Testis (tissue), 2 donors: ENCODE measurements around the gene ATG16L1.

Experiments used
- POLR2A ChIP-seq: fragments of 450-650 bp; IDR thresholded peaks from one replicate; pipeline ENCODE4 v1.6.1; 2017; ENCODE audit warnings: antibody characterized with exemption, mild to moderate bottlenecking, moderate library complexity
- TF ChIP-seq, protein P1 (sequence below), 3 experiments: fragments of 450-650 bp in 2 of 3; fragments of 200-600 bp in 1 of 3; sonication (generic) in 1 of 3; IDR thresholded peaks; one replicate each; pipeline ENCODE4 v1.5.1; 2016 to 2019; ENCODE audit warnings: antibody characterized with exemption in 3 of 3, mild to moderate bottlenecking in 2 of 3, moderate library complexity in 1 of 3

DNA sequence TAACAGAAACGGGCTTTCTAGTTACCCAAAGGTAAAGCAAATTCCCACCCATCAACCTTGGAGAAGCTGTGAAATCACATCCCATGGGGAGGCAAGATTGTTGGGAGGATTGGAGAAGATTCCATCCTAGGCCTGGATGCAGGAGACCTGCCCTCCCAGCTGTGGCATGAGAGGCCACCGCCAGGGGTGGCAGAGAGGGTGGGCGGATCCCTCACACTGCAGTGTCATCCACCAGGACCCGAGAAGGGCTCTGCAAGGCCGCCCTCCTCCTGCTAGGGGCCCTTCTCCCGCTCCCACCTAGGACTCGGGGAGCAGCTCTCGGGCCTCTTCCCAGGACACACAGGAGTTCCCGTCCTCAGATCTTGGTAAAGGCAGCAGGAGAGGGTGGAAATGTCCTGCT, 15.5 kb upstream of the ATG16L1 start:
- TF ChIP-seq POLR2A: no peak
- TF ChIP-seq, protein P1, sequence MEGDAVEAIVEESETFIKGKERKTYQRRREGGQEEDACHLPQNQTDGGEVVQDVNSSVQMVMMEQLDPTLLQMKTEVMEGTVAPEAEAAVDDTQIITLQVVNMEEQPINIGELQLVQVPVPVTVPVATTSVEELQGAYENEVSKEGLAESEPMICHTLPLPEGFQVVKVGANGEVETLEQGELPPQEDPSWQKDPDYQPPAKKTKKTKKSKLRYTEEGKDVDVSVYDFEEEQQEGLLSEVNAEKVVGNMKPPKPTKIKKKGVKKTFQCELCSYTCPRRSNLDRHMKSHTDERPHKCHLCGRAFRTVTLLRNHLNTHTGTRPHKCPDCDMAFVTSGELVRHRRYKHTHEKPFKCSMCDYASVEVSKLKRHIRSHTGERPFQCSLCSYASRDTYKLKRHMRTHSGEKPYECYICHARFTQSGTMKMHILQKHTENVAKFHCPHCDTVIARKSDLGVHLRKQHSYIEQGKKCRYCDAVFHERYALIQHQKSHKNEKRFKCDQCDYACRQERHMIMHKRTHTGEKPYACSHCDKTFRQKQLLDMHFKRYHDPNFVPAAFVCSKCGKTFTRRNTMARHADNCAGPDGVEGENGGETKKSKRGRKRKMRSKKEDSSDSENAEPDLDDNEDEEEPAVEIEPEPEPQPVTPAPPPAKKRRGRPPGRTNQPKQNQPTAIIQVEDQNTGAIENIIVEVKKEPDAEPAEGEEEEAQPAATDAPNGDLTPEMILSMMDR (IDR thresholded peaks at IDR 0.05): no peak
